HG02798 (cell line): Measurements from ENCODE around the gene SUPT5H.

Experiments used
- ATAC-seq: cut with Tn5 transposase; IDR thresholded peaks from one replicate; pipeline ENCODE4 v1.9.1; 2021; ENCODE audit warnings: mild to moderate bottlenecking; ENCODE audit not compliant: unreplicated experiment, poor library complexity

Gene SUPT5H

DNA sequence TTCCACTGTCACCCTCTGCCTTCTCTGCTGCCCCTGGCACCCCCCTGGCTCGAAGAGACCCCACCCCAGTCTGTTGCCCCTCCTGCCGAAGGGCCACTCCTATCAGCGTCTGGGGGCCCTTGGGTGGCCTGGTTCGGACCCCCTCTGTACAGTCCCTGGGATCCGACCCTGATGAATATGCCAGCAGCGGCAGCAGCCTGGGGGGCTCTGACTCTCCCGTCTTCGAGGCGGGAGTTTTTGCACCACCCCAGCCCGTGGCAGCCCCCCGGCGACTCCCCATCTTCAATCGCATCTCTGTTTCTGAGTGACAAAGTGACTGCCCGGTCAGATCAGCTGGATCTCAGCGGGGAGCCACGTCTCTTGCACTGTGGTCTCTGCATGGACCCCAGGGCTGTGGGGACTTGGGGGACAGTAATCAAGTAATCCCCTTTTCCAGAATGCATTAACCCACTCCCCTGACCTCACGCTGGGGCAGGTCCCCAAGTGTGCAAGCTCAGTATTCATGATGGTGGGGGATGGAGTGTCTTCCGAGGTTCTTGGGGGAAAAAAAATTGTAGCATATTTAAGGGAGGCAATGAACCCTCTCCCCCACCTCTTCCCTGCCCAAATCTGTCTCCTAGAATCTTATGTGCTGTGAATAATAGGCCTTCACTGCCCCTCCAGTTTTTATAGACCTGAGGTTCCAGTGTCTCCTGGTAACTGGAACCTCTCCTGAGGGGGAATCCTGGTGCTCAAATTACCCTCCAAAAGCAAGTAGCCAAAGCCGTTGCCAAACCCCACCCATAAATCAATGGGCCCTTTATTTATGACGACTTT lies 36.8 kb upstream of the SUPT5H start:
- ATAC-seq: no peak

- ATAC-seq: peak; percentile 8
Measured at GRCh38 chr19:39409208-39410016, 36.0 kb upstream of the SUPT5H start.

GRCh38 chr19:39410017-39410830 lies 35.2 kb upstream of the SUPT5H start:
- peak; percentile 14 for ATAC-seq

DNA sequence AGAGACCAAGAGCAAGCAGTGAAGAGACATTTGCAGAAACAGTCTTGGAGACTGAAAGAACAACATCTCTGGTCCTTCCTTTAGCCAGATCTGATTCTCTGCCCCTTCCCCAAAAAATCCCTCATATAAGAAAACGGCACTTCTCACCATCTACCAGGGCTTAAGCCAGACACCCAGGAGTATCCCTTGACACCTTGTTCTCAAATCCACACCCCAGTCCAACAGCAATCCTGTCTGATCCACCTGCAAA lies 34.6 kb upstream of the SUPT5H start:
- ATAC-seq: no peak

- ATAC-seq: no peak
Measured at GRCh38 chr19:39411081-39411831, 34.1 kb upstream of the SUPT5H start.

DNA sequence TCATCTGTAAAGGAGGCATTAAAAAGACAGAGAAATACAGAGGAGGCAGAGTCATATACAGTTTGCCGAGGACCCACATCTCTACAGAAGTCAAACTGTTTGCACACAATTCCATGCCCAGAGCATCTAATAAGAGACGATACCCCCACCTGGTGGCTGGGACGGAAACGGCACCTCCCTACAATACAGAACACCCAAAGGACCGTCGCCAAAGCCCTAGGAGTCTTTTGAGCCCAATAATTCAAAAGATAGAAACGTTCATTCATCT lies 33.6 kb upstream of the SUPT5H start:
- peak; percentile 21 for ATAC-seq

DNA sequence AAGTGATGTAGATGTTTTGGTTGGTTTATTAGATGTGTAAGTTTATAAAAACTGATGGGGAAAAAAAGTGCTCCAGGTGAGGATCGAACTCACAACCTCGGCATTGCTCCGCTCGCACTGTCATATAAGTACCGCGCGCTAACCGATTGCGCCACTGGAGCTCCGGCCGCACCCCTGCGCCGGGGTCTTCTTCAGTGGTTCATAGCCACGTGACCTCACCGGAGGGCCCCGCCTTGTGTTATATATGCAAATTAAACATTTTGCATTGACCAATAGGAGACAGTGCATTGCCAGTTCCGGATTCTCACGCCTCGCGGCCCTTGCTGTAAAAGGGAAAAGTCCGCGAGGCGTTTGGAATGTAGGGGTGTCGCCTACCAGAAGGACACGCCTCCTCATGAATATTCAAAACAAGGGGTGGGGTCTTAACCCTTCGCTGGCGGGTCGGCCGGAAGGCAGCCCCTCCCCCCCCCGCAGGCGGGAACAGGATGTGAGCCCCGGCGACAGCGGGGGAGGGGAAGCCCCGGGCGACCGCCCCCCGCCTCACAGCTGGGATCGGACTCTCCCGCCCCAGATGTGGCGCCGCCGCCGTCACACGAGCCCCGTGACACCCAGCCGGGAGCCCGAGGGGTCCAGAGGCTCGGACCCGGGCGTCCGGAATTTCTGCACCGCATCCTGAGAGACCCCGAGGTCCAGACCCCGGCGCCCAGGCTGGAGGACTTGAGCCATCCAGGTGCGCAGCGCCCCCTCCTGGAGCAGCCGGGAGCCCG lies 33.1 kb upstream of the SUPT5H start, which contains the start of gene PLEKHG2:
TSS of gene PLEKHG2 (plus strand) at position 570 of the 767 bp plus-strand sequence. CDS start 1,418 bp downstream, outside the sequence.
- ATAC-seq: peak; percentile 61

GRCh38 chr19:39412867-39413271 lies 32.5 kb upstream of the SUPT5H start:
- ATAC-seq: no peak

GRCh38 chr19:39413272-39413910 lies 32.0 kb upstream of the SUPT5H start:
- no peak for ATAC-seq

GRCh38 chr19:39413911-39414608 lies 31.3 kb upstream of the SUPT5H start:
- ATAC-seq: no peak

DNA sequence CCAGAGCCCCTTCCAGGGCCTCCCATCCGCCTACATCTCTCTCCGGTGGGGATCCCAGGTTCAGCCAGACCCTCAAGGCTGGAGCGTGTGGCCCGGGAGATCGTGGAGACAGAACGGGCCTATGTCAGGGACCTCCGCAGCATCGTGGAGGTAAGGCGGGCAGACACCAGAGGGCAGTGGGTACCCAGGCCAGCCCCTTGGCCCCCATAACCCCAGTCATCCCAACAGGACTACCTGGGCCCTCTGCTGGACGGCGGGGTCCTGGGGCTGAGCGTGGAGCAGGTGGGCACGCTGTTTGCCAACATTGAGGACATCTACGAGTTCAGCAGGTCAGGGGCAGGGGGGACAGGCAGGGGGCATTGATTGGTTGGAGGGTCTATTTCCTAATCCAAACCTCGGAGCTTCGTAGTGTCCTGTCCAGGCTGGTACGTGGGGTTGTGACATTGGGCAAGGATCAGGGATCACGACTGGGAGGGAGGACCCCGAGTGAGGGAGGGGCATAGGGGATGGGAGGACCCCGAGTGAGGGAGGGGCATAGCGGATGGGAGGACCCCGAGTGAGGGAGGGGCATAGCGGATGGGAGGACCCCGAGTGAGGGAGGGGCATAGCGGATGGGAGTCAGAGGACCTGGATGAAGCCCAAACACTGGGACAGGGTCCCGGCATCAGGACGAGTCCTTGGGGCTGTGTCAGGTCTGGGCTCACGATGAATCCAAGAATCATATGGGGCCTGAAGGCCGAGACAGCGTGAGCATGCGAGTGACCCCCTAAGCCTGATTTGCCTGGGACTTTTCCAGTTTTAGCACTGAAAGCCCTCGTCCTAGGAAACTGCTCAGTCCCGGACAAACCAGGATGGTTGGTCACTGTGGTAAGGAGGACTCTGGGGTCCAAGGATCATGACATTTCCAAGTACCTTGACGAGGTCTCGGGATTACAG lies 30.0 kb upstream of the SUPT5H start:
- ATAC-seq: no peak

DNA sequence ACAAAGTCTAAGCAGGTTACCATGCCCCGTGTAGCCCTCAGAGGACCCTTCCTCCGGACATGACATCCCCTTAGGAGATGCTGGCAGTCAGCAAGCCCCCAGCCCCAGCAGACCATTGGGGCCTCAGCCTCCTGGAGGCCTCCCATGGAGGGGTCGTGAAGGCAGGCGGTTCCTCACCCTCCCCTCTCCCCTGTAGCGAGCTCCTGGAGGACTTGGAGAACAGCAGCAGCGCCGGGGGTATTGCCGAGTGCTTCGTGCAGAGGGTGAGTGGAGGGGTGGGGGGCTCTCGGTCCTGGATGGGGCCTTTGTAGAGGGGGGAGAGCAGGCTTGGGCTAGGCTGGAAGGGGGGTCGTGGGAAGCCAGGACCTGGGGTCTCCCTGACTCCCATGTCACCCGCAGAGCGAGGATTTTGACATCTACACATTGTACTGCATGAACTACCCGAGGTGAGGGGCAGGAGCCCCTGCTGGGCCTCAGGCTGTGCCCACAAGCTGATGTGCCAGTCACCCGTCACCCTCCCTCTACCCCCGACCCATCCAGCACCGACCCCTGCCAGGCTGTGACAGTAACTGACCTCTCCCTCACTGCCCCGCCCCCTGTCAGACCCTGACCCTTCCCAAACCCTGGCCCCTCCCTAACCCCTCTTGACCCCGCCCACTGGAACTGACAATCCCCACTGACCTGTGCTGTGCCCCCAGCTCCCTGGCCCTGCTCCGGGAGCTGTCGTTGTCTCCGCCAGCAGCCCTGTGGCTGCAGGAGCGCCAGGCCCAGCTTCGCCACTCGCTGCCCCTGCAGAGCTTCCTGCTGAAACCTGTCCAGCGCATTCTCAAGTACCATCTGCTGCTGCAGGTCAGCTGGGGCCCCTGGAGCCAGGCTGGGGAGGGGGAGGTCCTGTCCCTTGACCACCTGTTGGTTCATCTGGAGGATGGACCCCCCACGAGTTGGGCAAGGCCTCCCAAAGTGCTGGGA lies 28.9 kb upstream of the SUPT5H start:
- ATAC-seq: no peak

DNA sequence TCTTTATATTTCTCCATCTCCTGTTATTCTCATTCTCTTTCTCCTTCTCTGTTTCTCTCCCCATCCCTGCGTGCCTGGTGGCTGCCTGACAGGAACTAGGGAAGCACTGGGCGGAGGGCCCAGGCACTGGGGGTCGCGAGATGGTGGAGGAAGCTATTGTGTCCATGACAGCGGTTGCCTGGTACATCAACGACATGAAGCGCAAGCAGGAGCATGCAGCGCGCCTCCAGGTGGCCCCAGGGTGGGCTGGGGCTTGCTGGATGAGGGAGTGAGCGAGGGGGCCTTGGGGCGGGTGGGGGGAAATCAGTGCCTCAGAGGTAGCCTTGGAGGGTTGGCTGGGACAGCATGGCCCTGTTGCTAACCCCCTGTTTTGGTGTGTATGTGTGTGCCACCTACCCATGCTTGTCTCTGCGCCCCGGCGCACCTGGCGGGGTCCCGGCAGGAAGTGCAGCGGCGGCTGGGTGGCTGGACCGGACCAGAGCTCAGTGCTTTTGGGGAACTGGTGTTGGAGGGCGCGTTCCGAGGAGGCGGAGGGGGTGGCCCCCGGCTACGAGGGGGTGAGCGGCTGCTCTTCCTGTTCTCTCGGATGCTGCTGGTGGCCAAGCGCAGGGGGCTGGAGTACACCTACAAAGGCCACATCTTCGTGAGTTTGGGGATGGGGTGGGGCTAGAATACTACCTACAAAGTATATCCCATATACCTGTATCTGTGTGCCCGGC lies 27.8 kb upstream of the SUPT5H start:
- no peak for ATAC-seq

DNA sequence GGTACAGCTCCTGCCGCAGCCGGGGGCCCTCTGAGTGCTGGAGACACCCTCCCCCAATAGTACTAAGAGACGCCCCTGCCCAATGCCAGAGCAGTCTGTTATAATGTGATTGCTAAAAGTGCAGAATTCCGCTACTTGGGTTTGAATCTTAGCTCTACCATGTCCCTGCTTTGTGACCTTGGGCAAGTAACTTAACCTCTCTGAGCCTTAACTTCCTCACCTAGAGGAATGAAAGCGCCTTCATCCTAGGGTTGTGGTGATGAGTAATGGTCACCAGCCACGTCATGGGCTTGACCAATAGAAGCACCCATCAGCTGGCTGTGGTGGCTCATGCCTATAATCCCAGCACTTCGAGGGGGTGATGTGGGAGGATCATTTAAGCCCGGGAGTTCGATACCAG lies 26.4 kb upstream of the SUPT5H start:
- ATAC-seq: no peak

DNA sequence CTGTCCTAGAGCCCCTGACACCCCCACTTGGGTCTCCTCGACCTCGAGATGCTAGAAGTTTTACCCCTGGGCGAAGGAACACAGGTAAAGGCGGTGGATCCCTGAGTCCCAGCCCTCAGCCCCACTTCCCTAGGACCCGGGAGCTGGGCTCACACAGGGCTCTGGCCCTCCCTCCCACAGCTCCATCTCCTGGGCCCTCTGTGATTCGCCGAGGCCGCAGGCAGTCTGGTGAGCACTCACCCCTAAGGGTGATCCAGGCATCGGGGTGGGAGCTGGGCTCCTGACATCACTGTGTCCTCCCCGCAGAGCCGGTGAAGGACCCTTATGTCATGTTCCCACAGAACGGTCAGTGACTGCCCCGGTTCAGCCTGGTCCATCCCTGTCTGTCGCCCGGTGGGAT lies 24.6 kb upstream of the SUPT5H start:
- no peak for ATAC-seq

DNA sequence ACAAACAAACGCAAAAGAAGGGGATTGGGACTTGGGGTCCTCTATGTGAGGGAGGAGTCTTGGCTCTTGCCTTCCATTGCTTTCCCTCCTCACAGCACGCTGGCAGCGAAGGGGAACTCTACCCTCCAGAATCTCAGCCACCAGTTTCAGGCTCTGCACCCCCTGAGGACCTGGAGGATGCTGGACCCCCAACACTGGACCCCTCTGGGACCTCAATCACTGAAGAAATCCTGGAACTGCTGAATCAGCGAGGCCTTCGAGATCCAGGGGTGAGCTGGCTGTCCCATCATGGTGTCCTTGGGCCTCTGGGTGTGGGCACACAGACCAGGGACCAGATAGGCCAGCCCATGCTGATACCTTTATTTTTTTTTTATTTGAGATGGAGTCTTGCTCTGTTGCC lies 23.4 kb upstream of the SUPT5H start:
- ATAC-seq: no peak
